A673 (cell line): ENCODE data around the gene RBFOX1. TPM values are rescaled to one million over a fixed set of nuclear protein-coding genes. Genes with fewer than 3 reads are reported as not detected.

Experiments used
- BruUV-seq: library from RNA; stranded (reverse); fragments of 400-500 nt; replicated peaks from 2 replicates; lab custom pipeline; 2021; lab: Mats Ljungman, UMichigan
- CTCF ChIA-PET: fragments of 300-600 bp; sonication (Branson Sonifier 250); formaldehyde crosslinking; loops from one replicate; lab custom pipeline; 2022; ENCODE audit warnings: antibody characterized with exemption; lab: Charles Lee
- POLR2A ChIA-PET: fragments of 300-600 bp; sonication (Branson Sonifier 250); formaldehyde crosslinking; loops from one replicate; lab custom pipeline; 2022; ENCODE audit warnings: antibody characterized with exemption; ENCODE audit not compliant: low non-redundant PET; lab: Charles Lee
- DNase-seq: peaks from one replicate; pipeline ENCODE4 v3.0.0-alpha.2; 2015; ENCODE audit warnings: low spot score
- H3K27ac ChIP-seq: fragments of 200-600 bp; sonication (generic); 2 replicates; pipeline ENCODE4 v1.5.1; 2016; ENCODE audit warnings: mixed run types, low read depth, mild to moderate bottlenecking, mixed read lengths, antibody characterized with exemption, low read length; ENCODE audit not compliant: poor library complexity, severe bottlenecking
- H3K27me3 ChIP-seq: fragments of 200-600 bp; sonication (generic); replicated peaks from 2 replicates; pipeline ENCODE4 v1.6.1; 2017; ENCODE audit warnings: mixed run types, low read depth, mild to moderate bottlenecking, mixed read lengths, antibody characterized with exemption, low read length; ENCODE audit not compliant: insufficient read depth, poor library complexity
- H3K36me3 ChIP-seq: fragments of 200-600 bp; sonication (generic); 2 replicates; pipeline ENCODE4 v1.6.1; 2016; ENCODE audit warnings: mixed run types, mild to moderate bottlenecking, mixed read lengths, antibody characterized with exemption, low read length; ENCODE audit not compliant: insufficient read depth, poor library complexity, severe bottlenecking
- H3K4me1 ChIP-seq: fragments of 200-600 bp; sonication (generic); 2 replicates; pipeline ENCODE4 v1.6.1; 2017; ENCODE audit warnings: mixed run types, mild to moderate bottlenecking, mixed read lengths, antibody characterized with exemption, low read length; ENCODE audit not compliant: insufficient read depth, poor library complexity, severe bottlenecking
- H3K4me3 ChIP-seq: fragments of 200-600 bp; sonication (generic); 2 replicates; pipeline ENCODE4 v1.5.1; 2016; ENCODE audit warnings: low read depth, mixed run types, mild to moderate bottlenecking, mixed read lengths, low read length; ENCODE audit not compliant: poor library complexity, severe bottlenecking
- H3K9me3 ChIP-seq: fragments of 200-600 bp; sonication (generic); 2 replicates; pipeline ENCODE4 v1.6.1; 2016; ENCODE audit warnings: mixed run types, low read depth, mild to moderate bottlenecking, mixed read lengths, antibody characterized with exemption, low read length; ENCODE audit not compliant: poor library complexity, severe bottlenecking
- EZH2 ChIP-seq: fragments of 200-600 bp; sonication (generic); IDR thresholded peaks from 2 replicates; pipeline ENCODE4 v1.6.1; 2017; ENCODE audit warnings: borderline replicate concordance, low read depth, mild to moderate bottlenecking, mixed read lengths, antibody characterized with exemption, low read length; ENCODE audit not compliant: poor library complexity, severe bottlenecking
- intact Hi-C: fragments of 100-400 bp; cut with micrococcal nuclease; formaldehyde crosslinking; loops from one replicate; pipeline ENCODE4 v1.10.0; 2022; ENCODE audit not compliant: unreplicated experiment
- total RNA-seq: library from RNA; stranded (reverse); gene quantifications from 2 replicates; pipeline ENCODE4 v1.2.3, GENCODE V29; 2021
- TF ChIP-seq, protein P1 (sequence below): fragments of 300-800, 200-600 bp; sonication (generic); conservative IDR thresholded peaks from 2 replicates; pipeline ENCODE4 v1.5.1; 2017; ENCODE audit warnings: low read depth, mild to moderate bottlenecking, antibody characterized with exemption, low read length, moderate library complexity, mixed read lengths

The RBFOX1 gene
- total RNA-seq, 1 experiment from 2014 or later = 1.8 TPM

DNA sequence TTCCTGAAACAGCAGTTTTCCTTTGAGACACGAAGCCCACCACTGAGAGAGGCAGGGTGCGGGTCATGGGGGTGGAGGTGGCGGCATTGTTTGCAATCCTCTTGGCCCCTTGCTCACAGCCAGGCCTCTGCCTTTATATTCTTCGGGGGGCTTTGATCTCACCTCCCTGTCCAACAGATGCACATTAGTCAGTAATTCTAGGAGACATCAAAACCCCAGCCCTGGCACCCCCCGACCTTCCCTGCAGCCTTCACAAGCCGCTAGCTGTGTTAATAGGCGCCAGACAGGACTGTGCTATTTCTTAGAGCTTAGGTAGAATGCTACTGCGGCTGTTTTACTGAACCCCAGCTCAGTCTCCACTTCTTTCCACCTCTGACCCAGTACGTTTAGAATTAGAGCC is 212.6 kb downstream of the RBFOX1 start:
- BruUV-seq = no TSS peak
- DNase-seq = no peak
- Histone ChIP-seq H3K27me3 (no peaks in the 10 kb centered on the region), H3K27ac (no peak overlapping the region), H3K4me1 (no peaks in the 10 kb centered on the region), H3K9me3 (peaks cover 6% of the 10 kb centered on the region), H3K4me3 (no peak overlapping the region), H3K36me3 (no peaks in the 10 kb centered on the region)
- intact Hi-C loops = no loop called here
- ChIA-PET CTCF (no interaction called here), POLR2A (no interaction called here)
- TF ChIP-seq EZH2 = no peak
- TF ChIP-seq, protein P1, sequence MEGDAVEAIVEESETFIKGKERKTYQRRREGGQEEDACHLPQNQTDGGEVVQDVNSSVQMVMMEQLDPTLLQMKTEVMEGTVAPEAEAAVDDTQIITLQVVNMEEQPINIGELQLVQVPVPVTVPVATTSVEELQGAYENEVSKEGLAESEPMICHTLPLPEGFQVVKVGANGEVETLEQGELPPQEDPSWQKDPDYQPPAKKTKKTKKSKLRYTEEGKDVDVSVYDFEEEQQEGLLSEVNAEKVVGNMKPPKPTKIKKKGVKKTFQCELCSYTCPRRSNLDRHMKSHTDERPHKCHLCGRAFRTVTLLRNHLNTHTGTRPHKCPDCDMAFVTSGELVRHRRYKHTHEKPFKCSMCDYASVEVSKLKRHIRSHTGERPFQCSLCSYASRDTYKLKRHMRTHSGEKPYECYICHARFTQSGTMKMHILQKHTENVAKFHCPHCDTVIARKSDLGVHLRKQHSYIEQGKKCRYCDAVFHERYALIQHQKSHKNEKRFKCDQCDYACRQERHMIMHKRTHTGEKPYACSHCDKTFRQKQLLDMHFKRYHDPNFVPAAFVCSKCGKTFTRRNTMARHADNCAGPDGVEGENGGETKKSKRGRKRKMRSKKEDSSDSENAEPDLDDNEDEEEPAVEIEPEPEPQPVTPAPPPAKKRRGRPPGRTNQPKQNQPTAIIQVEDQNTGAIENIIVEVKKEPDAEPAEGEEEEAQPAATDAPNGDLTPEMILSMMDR = no peak

DNA sequence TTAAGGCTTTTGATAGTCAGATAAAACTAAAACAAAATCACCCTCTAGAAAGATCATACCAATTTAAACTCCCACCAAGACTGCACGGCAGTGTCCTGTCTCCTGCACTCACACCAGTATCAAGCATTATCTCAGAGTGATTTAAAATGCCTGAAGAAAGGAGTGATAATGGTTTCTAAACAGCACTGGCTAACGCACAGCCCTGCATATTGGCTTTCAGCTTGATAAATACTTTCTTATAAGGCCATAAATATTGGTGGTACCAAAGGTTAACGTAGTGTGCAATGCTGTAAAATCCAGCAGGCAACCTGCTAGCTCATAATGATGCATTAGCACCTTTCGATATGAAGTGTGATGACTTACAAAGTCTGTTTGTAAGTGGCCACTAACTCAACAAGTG is 214.3 kb downstream of the RBFOX1 start:
- CTCF ChIA-PET = no interaction called here

DNA sequence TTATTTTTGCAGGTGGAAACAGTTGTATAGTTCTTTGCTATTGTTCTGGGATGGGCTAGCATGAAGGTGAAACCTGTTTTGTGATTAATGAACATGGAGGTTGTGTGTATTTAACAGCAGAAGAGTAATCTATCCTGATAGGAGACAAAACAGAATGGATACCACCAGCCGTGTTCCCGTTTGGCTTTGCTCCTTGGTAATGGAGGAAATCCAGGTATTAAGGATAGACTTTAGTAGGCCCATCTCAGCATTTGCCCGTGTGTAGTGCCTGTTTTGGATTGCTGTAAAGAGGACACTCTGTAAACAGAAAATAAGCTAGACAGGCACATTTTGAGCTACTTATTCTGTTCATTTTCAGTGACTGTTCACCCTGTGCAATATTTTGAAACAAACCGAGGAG is 215.1 kb downstream of the RBFOX1 start:
- no TSS peak for BruUV-seq
- H3K4me3 ChIP-seq = no peak overlapping the region
- no peaks in the 10 kb centered on the region for H3K27me3 ChIP-seq
- POLR2A ChIA-PET = no interaction called here
- intact Hi-C loops = no loop called here
- DNase-seq = no peak
- H3K9me3 ChIP-seq = peaks cover 6% of the 10 kb centered on the region
- H3K27ac ChIP-seq = no peak overlapping the region
- H3K36me3 ChIP-seq = no peaks in the 10 kb centered on the region
- H3K4me1 ChIP-seq = no peaks in the 10 kb centered on the region
- CTCF ChIA-PET = no interaction called here
- TF ChIP-seq, protein P1 = no peak
- TF ChIP-seq EZH2 = no peak

More for the DNA sequence above, 214.3 kb downstream of the RBFOX1 start:
- H3K27ac ChIP-seq = no peak overlapping the region
- peaks cover 6% of the 10 kb centered on the region for H3K9me3 ChIP-seq
- intact Hi-C loops = no loop called here
- no peaks in the 10 kb centered on the region for H3K27me3 ChIP-seq
- H3K36me3 ChIP-seq = no peaks in the 10 kb centered on the region
- POLR2A ChIA-PET = no interaction called here
- BruUV-seq = no TSS peak
- no peak for DNase-seq
- no peak for TF ChIP-seq EZH2
- TF ChIP-seq, protein P1 = no peak
- H3K4me1 ChIP-seq = no peaks in the 10 kb centered on the region
- no peak overlapping the region for H3K4me3 ChIP-seq
